ENCODE measurements around the gene UST.

Gene UST

GRCh38 chr6:149084026-149084425 is 337.2 kb downstream of the UST start:
- in situ Hi-C loops (cut with HindIII; ENCODE audit: low pct_unique_long_range_greater_than_20kb, low sequenced_read_pairs): no loop called here
- peak in 1 of 2 experiments; percentile 80 for DNase-seq (ENCODE audit: low read depth in 1 of 2, low spot score in 1 of 2)
- no peak for TF ChIP-seq JUND (IDR thresholded peaks at IDR 0.05; ENCODE audit: low read depth)

GRCh38 chr6:149084808-149085556 is 338.2 kb downstream of the UST start:
- in situ Hi-C loops (cut with HindIII; ENCODE audit: low pct_unique_long_range_greater_than_20kb, low sequenced_read_pairs): no loop called here
- DNase-seq (ENCODE audit: low read depth in 1 of 2, low spot score in 1 of 2): no peak
- no peak for TF ChIP-seq JUND (IDR thresholded peaks at IDR 0.05; ENCODE audit: low read depth)

GRCh38 chr6:149085557-149085938 is 338.7 kb downstream of the UST start:
- in situ Hi-C loops (cut with HindIII; ENCODE audit: low pct_unique_long_range_greater_than_20kb, low sequenced_read_pairs): no loop called here
- no peak for DNase-seq (ENCODE audit: low read depth in 1 of 2, low spot score in 1 of 2)
- TF ChIP-seq JUND (IDR thresholded peaks at IDR 0.05; ENCODE audit: low read depth): no peak

GRCh38 chr6:149086363-149086762 is 339.5 kb downstream of the UST start:
- no peak for DNase-seq (ENCODE audit: low read depth in 1 of 2, low spot score in 1 of 2)
- in situ Hi-C loops (cut with HindIII; ENCODE audit: low pct_unique_long_range_greater_than_20kb, low sequenced_read_pairs): no loop called here
- no peak for TF ChIP-seq JUND (IDR thresholded peaks at IDR 0.05; ENCODE audit: low read depth)

GRCh38 chr6:149087898-149088297 is 341.1 kb downstream of the UST start:
- no peak for TF ChIP-seq JUND (IDR thresholded peaks at IDR 0.05; ENCODE audit: low read depth)
- in situ Hi-C loops (cut with HindIII; ENCODE audit: low pct_unique_long_range_greater_than_20kb, low sequenced_read_pairs): no loop called here
- DNase-seq (ENCODE audit: low read depth in 1 of 2, low spot score in 1 of 2): peak; percentile 13 to 66

- in situ Hi-C loops (cut with HindIII; ENCODE audit: low pct_unique_long_range_greater_than_20kb, low sequenced_read_pairs): no loop called here
Measured at GRCh38 chr6:149088361-149088760, 341.5 kb downstream of the UST start.

GRCh38 chr6:149089510-149089909 is 342.7 kb downstream of the UST start:
- TF ChIP-seq JUND (IDR thresholded peaks at IDR 0.05; ENCODE audit: low read depth): no peak
- in situ Hi-C loops (cut with HindIII; ENCODE audit: low pct_unique_long_range_greater_than_20kb, low sequenced_read_pairs): no loop called here

More at GRCh38 chr6:149088361-149088760, 341.5 kb downstream of the UST start:
- no peak for DNase-seq (ENCODE audit: low read depth in 1 of 2, low spot score in 1 of 2)
- TF ChIP-seq JUND (IDR thresholded peaks at IDR 0.05; ENCODE audit: low read depth): no peak

GRCh38 chr6:149090937-149091336 is 344.1 kb downstream of the UST start:
- no peak for DNase-seq (ENCODE audit: low read depth in 1 of 2, low spot score in 1 of 2)
- in situ Hi-C loops (cut with HindIII; ENCODE audit: low pct_unique_long_range_greater_than_20kb, low sequenced_read_pairs): no loop called here
- no peak for TF ChIP-seq JUND (IDR thresholded peaks at IDR 0.05; ENCODE audit: low read depth)

More at GRCh38 chr6:149089510-149089909, 342.7 kb downstream of the UST start:
- DNase-seq (ENCODE audit: low read depth in 1 of 2, low spot score in 1 of 2): no peak

GRCh38 chr6:149093643-149094042 is 346.8 kb downstream of the UST start:
- TF ChIP-seq JUND (IDR thresholded peaks at IDR 0.05; ENCODE audit: low read depth): no peak
- in situ Hi-C loops (cut with HindIII; ENCODE audit: low pct_unique_long_range_greater_than_20kb, low sequenced_read_pairs): no loop called here
- DNase-seq (ENCODE audit: low read depth in 1 of 2, low spot score in 1 of 2): no peak

- in situ Hi-C loops (cut with HindIII; ENCODE audit: low pct_unique_long_range_greater_than_20kb, low sequenced_read_pairs): no loop called here
- no peak for TF ChIP-seq JUND (IDR thresholded peaks at IDR 0.05; ENCODE audit: low read depth)
- no peak for DNase-seq (ENCODE audit: low read depth in 1 of 2, low spot score in 1 of 2)
Measured at GRCh38 chr6:149094156-149094555, 347.3 kb downstream of the UST start.

GRCh38 chr6:149094934-149095351 is 348.1 kb downstream of the UST start:
- in situ Hi-C loops (cut with HindIII; ENCODE audit: low pct_unique_long_range_greater_than_20kb, low sequenced_read_pairs): no loop called here
- no peak for TF ChIP-seq JUND (IDR thresholded peaks at IDR 0.05; ENCODE audit: low read depth)
- no peak for DNase-seq (ENCODE audit: low read depth in 1 of 2, low spot score in 1 of 2)

- no peak for TF ChIP-seq JUND (IDR thresholded peaks at IDR 0.05; ENCODE audit: low read depth)
- in situ Hi-C loops (cut with HindIII; ENCODE audit: low pct_unique_long_range_greater_than_20kb, low sequenced_read_pairs): no loop called here
- no peak for DNase-seq (ENCODE audit: low read depth in 1 of 2, low spot score in 1 of 2)
Measured at GRCh38 chr6:149095842-149096241, 349.0 kb downstream of the UST start.

- in situ Hi-C loops (cut with HindIII; ENCODE audit: low pct_unique_long_range_greater_than_20kb, low sequenced_read_pairs): no loop called here
- no peak for TF ChIP-seq JUND (IDR thresholded peaks at IDR 0.05; ENCODE audit: low read depth)
- no peak for DNase-seq (ENCODE audit: low read depth in 1 of 2, low spot score in 1 of 2)
Measured at GRCh38 chr6:149097794-149098193, 351.0 kb downstream of the UST start.

Measured in T47D (cell line).